OCI-LY7 (cell line): ENCODE results near the gene SPEF1. TPM values are rescaled to one million over a fixed set of nuclear protein-coding genes. Genes with fewer than 3 reads are reported as not detected.

Experiments used
- BruUV-seq: library from RNA; stranded (reverse); fragments of 400-500 nt; replicated peaks from 2 replicates; lab custom pipeline; 2021; lab: Mats Ljungman, UMichigan
- CTCF ChIA-PET: fragments of 300-600 bp; sonication (Branson Sonifier 250); formaldehyde crosslinking; loops from one replicate; lab custom pipeline; 2022; ENCODE audit warnings: antibody characterized with exemption; ENCODE audit not compliant: unreplicated experiment; lab: Charles Lee
- POLR2A ChIA-PET: fragments of 300-600 bp; sonication (Branson Sonifier 250); formaldehyde crosslinking; loops from one replicate; lab custom pipeline; 2022; ENCODE audit warnings: antibody characterized with exemption; lab: Charles Lee
- DNase-seq: peaks from one replicate; pipeline ENCODE4 v3.0.0-alpha.2; 2015; ENCODE audit warnings: low spot score
- H2AFZ ChIP-seq: fragments of 200-600 bp; sonication (generic), shearing (Covaris generic); 2 replicates; pipeline ENCODE4 v1.6.1; 2014; ENCODE audit warnings: mild to moderate bottlenecking, antibody characterized with exemption, low read length, moderate library complexity
- H3K27ac ChIP-seq: fragments of 200-600 bp; sonication (generic); 2 replicates; pipeline ENCODE4 v1.5.1; 2014; ENCODE audit warnings: mixed run types, low read depth, mild to moderate bottlenecking, moderate library complexity, low read length, inconsistent platforms; ENCODE audit not compliant: poor library complexity, severe bottlenecking
- H3K36me3 ChIP-seq: fragments of 200-600 bp; sonication (generic); 2 replicates; pipeline ENCODE4 v1.6.1; 2014; ENCODE audit warnings: mild to moderate bottlenecking, antibody characterized with exemption, low read length, moderate library complexity, mixed read lengths; ENCODE audit not compliant: insufficient read depth
- H3K4me1 ChIP-seq: fragments of 200-600 bp; sonication (generic); 2 replicates; pipeline ENCODE4 v1.5.1; 2014; ENCODE audit warnings: mild to moderate bottlenecking, low read length; ENCODE audit not compliant: insufficient read depth, poor library complexity, severe bottlenecking
- H3K4me2 ChIP-seq: fragments of 200-600 bp; sonication (generic); 2 replicates; pipeline ENCODE4 v1.6.1; 2014; ENCODE audit warnings: mild to moderate bottlenecking, low read length
- H3K4me3 ChIP-seq: fragments of 200-600 bp; sonication (generic); 2 replicates; pipeline ENCODE4 v1.5.1; 2014; ENCODE audit warnings: mild to moderate bottlenecking, low read depth, low read length; ENCODE audit not compliant: poor library complexity, severe bottlenecking
- H3K79me2 ChIP-seq: fragments of 200-600 bp; sonication (generic); 2 replicates; pipeline ENCODE4 v1.6.1; 2016; ENCODE audit warnings: low read depth, mild to moderate bottlenecking, low read length, moderate library complexity, mixed read lengths; ENCODE audit not compliant: insufficient read depth
- H3K9me2 ChIP-seq: fragments of 200-600 bp; sonication (generic); 2 replicates; pipeline ENCODE4 v1.6.1; 2016; ENCODE audit warnings: mild to moderate bottlenecking, low read length, mixed read lengths; ENCODE audit not compliant: insufficient read depth
- H3K9me3 ChIP-seq: fragments of 200-600 bp; sonication (generic); 2 replicates; pipeline ENCODE4 v1.6.1; 2014; ENCODE audit warnings: mild to moderate bottlenecking, mixed run types, low read length, mixed read lengths
- H4K20me1 ChIP-seq: fragments of 200-600 bp; sonication (generic); 2 replicates; pipeline ENCODE4 v1.6.1; 2014; ENCODE audit warnings: mild to moderate bottlenecking, antibody characterized with exemption, low read length, moderate library complexity, mixed read lengths; ENCODE audit not compliant: insufficient read depth
- EZH2phosphoT487 ChIP-seq: fragments of 200-600 bp; sonication (generic); IDR thresholded peaks from 2 replicates; pipeline ENCODE4 v1.6.1; 2018; ENCODE audit warnings: low read depth, borderline replicate concordance, mild to moderate bottlenecking, mixed run types, antibody characterized with exemption, low read length, moderate library complexity, mixed read lengths
- intact Hi-C: fragments of 100-400 bp; cut with micrococcal nuclease; formaldehyde crosslinking; loops from one replicate; pipeline ENCODE4 v1.10.0; 2022; ENCODE audit not compliant: unreplicated experiment
- total RNA-seq, 2 experiments: library from RNA; depleted of rRNA in 1 of 2; stranded (reverse); fragments of >200 nt in 1 of 2; shearing (Covaris generic) in 1 of 2; gene quantifications; 2 replicates each; pipeline ENCODE4 v1.2.3, GENCODE V29; 2014 to 2022
- TF ChIP-seq, protein P1 (sequence below): fragments of 200-600 bp; sonication (generic); conservative IDR thresholded peaks from 2 replicates; pipeline ENCODE4 v1.5.1; 2014; ENCODE audit warnings: mild to moderate bottlenecking, antibody characterized with exemption, low read length, moderate library complexity, mixed read lengths

The SPEF1 gene
- total RNA-seq, 2 experiments from 2014 or later: 0.09 to 0.27 TPM

DNA sequence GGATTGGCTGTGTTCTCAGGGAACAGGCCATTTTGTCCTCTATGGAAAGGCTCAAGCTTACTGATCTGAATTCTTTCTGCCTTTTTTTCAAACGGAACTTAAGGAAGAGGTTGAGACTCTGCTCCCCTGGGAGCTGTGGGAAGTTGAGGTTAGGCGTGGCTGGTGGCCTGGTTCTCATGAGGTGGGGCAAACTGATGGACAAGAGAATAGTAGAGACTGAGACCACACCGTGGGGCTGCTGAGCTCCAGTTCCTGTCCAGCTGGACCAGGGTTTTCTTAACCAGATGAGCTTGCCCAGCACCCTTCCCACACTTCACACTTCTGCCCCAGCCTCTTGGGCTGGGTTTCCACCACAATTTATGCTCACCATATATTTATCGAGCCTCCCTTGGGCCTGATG lies 45.2 kb upstream of the SPEF1 start:
- POLR2A ChIA-PET: no interaction called here
- CTCF ChIA-PET: no interaction called here
- H3K9me2 ChIP-seq: no peaks in the 10 kb centered on the region
- no peak overlapping the region for H3K27ac ChIP-seq
- no TSS peak for BruUV-seq
- H3K79me2 ChIP-seq: peaks cover 2% of the 10 kb centered on the region; the same call in 1 of the 2 replicates
- H3K9me3 ChIP-seq: no peaks in the 10 kb centered on the region
- peaks cover 21% of the 10 kb centered on the region; the same call in 1 of the 2 replicates for H3K36me3 ChIP-seq
- H2AFZ ChIP-seq: no peak overlapping the region
- peaks cover 3% of the 10 kb centered on the region for H3K4me1 ChIP-seq
- intact Hi-C loops: no loop called here
- H3K4me3 ChIP-seq: no peak overlapping the region
- H3K4me2 ChIP-seq: no peak overlapping the region
- no peak for DNase-seq
- TF ChIP-seq, protein P1, sequence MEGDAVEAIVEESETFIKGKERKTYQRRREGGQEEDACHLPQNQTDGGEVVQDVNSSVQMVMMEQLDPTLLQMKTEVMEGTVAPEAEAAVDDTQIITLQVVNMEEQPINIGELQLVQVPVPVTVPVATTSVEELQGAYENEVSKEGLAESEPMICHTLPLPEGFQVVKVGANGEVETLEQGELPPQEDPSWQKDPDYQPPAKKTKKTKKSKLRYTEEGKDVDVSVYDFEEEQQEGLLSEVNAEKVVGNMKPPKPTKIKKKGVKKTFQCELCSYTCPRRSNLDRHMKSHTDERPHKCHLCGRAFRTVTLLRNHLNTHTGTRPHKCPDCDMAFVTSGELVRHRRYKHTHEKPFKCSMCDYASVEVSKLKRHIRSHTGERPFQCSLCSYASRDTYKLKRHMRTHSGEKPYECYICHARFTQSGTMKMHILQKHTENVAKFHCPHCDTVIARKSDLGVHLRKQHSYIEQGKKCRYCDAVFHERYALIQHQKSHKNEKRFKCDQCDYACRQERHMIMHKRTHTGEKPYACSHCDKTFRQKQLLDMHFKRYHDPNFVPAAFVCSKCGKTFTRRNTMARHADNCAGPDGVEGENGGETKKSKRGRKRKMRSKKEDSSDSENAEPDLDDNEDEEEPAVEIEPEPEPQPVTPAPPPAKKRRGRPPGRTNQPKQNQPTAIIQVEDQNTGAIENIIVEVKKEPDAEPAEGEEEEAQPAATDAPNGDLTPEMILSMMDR: no peak
- TF ChIP-seq EZH2phosphoT487: no peak
- H4K20me1 ChIP-seq: no peaks in the 10 kb centered on the region

DNA sequence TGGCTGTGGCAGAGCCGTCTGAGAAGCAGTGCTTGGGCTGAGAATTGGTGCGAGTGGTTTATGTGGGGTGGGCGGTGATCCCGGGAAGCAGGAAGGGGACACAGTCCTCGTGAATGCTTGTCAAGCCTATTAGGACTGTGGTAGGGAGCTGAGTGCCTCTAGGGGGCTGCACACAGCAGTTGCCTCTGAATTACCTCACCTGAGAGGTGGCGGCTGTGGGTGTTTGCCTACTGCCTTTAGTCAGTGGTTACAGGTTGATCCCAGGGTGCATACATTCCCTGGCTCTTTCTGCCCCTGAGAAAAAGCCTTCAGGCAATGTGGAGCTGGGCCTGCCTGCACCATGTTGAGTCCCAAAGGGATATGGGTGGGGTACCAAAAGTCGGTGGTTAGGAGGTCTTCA lies 44.3 kb upstream of the SPEF1 start:
- POLR2A ChIA-PET: no interaction called here
- CTCF ChIA-PET: no interaction called here

DNA sequence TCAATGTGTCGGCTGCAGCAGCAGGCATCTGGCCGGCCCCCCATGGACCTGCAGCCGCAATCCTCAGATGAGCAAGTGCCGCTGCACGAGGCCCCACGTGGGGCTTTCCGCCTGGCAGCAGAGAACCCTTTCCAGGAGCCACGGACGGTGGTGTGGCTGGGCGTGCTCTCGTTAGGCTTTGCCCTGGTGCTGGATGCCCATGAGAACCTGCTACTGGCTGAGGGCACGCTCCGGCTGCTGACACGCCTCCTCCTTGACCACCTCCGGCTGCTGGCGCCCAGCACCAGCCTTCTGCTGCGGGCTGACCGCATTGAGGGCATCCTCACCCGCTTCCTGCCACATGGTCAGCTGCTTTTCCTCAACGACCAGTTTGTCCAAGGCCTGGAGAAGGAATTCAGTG lies 42.6 kb upstream of the SPEF1 start:
- ChIA-PET POLR2A (no interaction called here), CTCF (no interaction called here)
- H3K79me2 ChIP-seq: peaks cover 9% of the 10 kb centered on the region; the same call in 1 of the 2 replicates
- DNase-seq: no peak
- intact Hi-C loops: no loop called here
- no peaks in the 10 kb centered on the region for H3K9me2 ChIP-seq
- H2AFZ ChIP-seq: no peak overlapping the region
- no peak overlapping the region for H3K4me2 ChIP-seq
- H3K4me1 ChIP-seq: peaks cover 19% of the 10 kb centered on the region
- H3K36me3 ChIP-seq: peaks cover 21% of the 10 kb centered on the region; the same call in 1 of the 2 replicates
- TF ChIP-seq EZH2phosphoT487: no peak
- TF ChIP-seq, protein P1: no peak
- no peaks in the 10 kb centered on the region for H4K20me1 ChIP-seq
- H3K9me3 ChIP-seq: no peaks in the 10 kb centered on the region
- BruUV-seq: no TSS peak
- no peak overlapping the region for H3K27ac ChIP-seq
- no peak overlapping the region for H3K4me3 ChIP-seq

More for the DNA sequence above, 44.3 kb upstream of the SPEF1 start:
- Histone ChIP-seq H2AFZ (no peak overlapping the region), H3K79me2 (peaks cover 9% of the 10 kb centered on the region; the same call in 1 of the 2 replicates), H3K36me3 (peaks cover 21% of the 10 kb centered on the region; the same call in 1 of the 2 replicates), H3K4me1 (peaks cover 8% of the 10 kb centered on the region), H3K4me2 (no peak overlapping the region), H3K9me3 (no peaks in the 10 kb centered on the region), H3K4me3 (no peak overlapping the region), H3K27ac (no peak overlapping the region), H4K20me1 (no peaks in the 10 kb centered on the region), H3K9me2 (no peaks in the 10 kb centered on the region)
- no peak for TF ChIP-seq EZH2phosphoT487
- TF ChIP-seq, protein P1: peak; percentile 32; the same call in 1 of the 2 replicates
- no TSS peak for BruUV-seq
- DNase-seq: no peak
- intact Hi-C loops: no loop called here
